Mesenteric fat pad (tissue), 1 donor: ENCODE results near the gene LRRC15. TPM values are rescaled to one million over a fixed set of nuclear protein-coding genes. Genes with fewer than 3 reads are reported as not detected.

ENCODE experiments used
- DNase-seq: peaks from one replicate; pipeline ENCODE4 v3.0.0-alpha.2; 2020; ENCODE audit warnings: low spot score
- total RNA-seq: library from RNA; stranded (reverse); fragmentation: NEBNext Ultra II Directional; extraction: Animal tissue kit (Norgen Biotek cat#: 25700); gene quantifications from one replicate; pipeline ENCODE4 v1.2.1, GENCODE V29; 2021
- donor health status: DM: yes; HTN: yes; CAD: no.

LRRC15 gene
- total RNA-seq, 1 donor from 2014 or later: 0.35 TPM

- DNase-seq: peak; percentile 37
Measured at GRCh38 chr3:194386066-194386465, 16.5 kb upstream of the LRRC15 start.

- DNase-seq: peak; percentile 79
Measured at GRCh38 chr3:194384569-194385001, 15.0 kb upstream of the LRRC15 start.

GRCh38 chr3:194384156-194384555 is 14.6 kb upstream of the LRRC15 start:
- DNase-seq: peak; percentile 60

- peak; percentile 62 for DNase-seq
Measured at GRCh38 chr3:194383276-194383940, 13.9 kb upstream of the LRRC15 start.

DNA sequence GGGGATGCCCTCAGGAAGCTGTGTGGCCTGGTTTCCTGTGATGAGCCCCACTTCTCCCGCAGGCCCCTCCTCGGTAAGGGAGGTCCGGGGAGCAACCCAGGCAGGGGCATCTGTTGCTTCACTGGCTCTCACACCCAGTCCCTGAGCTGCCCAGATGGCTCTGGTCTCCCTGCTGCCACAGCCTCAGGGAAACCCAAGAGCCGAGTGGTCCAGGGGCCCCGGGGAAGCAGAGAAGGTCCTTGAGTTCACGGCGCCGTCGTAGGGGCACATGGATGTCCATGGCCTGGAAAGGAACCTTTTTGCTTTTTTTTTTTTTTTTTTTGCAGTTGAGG is 13.3 kb upstream of the LRRC15 start:
- DNase-seq: peak; percentile 71

- DNase-seq: peak; percentile 77
Measured at GRCh38 chr3:194382196-194382891, 12.8 kb upstream of the LRRC15 start.

GRCh38 chr3:194381460-194381875 is 11.9 kb upstream of the LRRC15 start:
- peak; percentile 80 for DNase-seq

DNA sequence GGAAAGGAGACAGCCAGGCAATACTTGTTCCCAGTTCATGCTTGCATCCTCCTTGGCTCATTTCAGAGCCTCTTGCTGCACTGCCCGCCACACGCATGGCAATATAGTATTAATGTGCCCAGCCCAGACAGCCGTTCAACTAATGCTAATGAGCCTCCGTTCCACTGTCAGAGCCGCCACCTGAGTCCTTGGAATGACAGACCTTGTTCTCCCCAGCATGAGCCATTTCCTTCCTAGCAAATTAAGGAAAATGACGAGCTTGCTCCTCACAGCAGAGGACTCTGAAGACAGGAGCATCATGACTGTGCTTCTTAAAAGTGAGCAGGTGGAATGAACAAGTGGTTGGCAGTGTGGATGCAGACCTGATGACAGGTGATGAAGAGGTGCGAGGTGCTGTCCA is 10.8 kb upstream of the LRRC15 start:
- DNase-seq: peak; percentile 67

GRCh38 chr3:194379651-194380050 is 10.1 kb upstream of the LRRC15 start:
- DNase-seq: peak; percentile 62

- peak; percentile 20 for DNase-seq
Measured at GRCh38 chr3:194379231-194379630, 9.7 kb upstream of the LRRC15 start.

DNA sequence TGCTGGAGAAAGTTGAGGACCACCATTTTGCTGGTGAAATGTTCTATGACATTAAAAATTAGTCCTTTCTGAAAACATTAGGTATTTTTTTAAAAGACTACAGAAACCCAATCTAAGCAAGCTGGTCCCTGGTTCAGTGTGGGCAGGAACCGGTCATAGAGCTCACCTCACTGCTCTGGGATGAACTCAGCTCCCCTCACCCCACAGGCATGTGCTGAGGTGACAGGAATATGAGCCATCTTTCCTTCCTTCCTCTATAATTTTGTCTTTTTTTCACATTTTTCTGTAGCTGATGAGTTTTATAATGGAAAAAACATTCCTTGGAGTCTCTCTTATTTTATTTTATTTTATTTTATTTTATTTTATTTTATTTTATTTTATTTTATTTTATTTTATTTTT is 8.2 kb upstream of the LRRC15 start:
- DNase-seq: no peak

DNA sequence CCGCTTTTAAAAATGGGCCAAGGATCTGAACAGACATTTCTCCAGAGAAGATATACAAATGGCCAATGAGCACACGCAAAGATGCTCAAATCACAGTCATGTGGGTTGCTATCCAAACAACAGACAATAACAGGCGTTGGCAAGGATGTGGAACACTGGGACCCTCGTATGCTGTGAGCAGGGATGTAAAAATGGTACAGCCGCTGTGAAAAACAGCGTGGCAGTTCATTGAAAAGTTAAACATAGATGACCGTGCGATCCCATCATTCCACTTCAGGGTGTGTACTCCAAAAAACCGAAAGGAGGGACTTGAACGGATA is 6.7 kb upstream of the LRRC15 start:
- no peak for DNase-seq

- no peak for DNase-seq
Measured at GRCh38 chr3:194375473-194376240, 6.1 kb upstream of the LRRC15 start.

DNA sequence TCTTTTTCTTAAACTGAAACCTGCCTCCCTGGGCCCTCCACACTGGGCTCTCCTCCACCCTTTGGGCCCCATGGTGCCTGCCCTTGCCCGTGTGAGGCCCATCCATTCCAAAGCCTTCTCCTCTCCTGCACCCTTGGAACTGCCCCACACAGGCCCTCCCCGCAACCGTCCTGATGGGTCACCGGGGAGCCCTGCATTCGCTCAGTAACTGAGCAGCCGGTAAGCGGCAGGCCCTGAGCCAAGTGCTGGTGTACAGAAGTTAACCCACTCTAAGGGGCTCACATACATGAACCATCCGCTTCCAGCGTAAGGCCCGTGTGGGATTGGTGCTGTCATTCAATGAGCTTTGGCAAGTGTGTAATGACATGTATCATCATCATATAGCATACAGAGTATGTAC is 5.4 kb upstream of the LRRC15 start:
- no peak for DNase-seq

DNA sequence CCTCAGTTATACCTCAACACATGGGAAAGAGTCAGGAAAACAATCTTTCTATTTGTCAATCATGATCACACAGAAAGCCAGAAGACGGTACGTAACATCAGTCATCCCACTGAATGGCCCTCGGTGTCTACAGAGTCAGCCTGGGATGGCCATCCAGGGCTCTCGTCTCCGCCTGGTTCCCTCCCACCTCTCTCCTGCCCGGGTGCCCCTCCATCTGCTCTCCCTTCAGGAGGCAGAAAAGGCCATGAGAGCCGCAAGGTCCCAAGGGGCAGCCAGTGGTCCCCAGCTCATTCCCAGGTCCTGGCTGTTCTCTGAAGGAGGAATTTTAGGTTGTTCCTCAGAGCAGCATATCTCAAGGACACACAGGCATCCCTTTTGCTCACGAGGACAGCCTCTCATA is 4.4 kb upstream of the LRRC15 start:
- DNase-seq: no peak

DNA sequence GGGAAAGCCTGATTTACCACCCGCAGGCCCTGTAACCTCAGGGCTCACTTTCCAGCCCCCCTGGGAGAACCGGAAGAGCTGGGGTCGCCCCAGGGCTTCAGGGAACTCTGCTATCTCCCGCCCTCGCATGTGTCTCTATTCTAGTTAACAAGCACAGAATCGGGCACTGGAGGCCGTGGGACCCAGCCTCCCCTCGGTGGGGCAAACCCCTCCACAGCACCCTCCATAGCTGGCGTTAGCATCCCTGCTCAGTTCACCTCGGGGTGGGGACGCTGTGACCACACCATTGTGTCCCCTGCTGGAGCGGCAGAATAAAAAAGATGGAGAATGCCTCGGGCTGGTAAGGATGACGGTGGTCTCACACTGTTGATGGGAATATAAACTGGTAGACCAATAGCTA is 3.5 kb upstream of the LRRC15 start:
- DNase-seq: no peak

DNA sequence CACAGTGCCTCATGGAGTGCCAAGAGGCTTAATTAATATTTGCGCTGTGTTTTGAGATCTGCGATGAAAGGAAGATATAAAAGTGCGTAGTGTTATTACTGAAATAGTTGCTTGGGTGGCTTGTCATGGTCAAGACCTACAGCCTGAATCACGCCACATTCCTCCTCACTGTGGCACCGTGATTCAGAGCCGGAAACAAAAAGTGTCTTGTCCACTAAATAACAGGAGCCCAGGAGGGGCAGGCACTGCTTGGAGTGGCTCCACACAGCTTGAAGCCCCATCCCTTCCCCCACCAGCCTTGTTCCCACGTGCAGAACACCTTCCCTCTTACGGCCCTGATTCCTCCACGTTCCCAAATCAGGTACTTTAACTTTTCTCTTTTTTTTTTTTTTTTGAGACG is 1.2 kb upstream of the LRRC15 start:
- DNase-seq: no peak

DNA sequence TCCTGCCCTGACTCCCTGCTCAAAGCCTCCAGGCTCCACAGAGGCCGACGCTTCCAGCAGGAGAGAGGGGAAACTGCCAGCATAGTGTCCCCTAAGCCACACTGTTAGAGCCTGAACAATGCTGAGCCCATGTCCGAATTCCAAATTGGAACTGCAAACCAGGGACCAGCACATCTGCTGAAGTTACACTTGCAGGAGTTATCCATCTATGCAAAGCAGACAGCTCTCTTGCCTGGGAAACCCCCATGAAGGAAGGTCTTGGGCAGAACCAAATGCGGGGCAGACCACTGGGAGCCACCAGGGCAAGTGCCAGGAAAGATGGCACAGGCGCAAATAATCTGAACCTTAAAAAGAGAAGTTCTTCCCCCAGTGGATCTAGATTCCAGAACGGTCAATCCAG is 625 bp downstream of the LRRC15 start:
- DNase-seq: no peak

GRCh38 chr3:194367992-194368841 is 1.3 kb downstream of the LRRC15 start:
- DNase-seq: no peak

DNA sequence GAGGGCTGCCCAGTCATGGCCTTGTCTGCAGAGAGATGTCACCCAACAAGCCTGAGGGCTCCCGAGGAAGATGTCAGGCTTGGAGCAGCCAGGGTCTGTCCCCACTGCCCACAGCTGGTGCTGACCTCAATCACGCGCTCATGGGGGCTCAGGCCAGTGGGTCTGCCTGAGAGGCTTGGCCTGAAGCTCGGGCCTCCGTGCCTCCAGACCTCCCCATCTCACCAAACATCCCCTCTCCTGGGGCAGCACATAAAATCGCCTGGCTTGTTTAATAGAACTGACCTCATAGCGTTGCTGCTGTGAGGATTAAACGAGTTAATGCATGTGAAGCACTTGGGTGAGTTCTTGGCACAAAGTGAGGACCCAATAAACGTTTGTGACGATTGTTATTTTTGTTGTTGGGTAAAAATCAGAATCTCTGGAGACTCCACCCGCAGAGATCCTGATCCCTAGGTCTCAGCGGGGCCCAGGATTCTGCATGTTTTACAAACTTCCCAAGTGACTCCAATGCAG is 3.5 kb downstream of the LRRC15 start:
- no peak for DNase-seq

GRCh38 chr3:194365526-194365925 is 4.0 kb downstream of the LRRC15 start:
- DNase-seq: no peak
